HFF-Myc (cell line): ENCODE measurements around the gene SPACA7.

ENCODE experiments used
- DNase-seq: peaks from one replicate; pipeline ENCODE4 v3.0.0-alpha.2; 2011; ENCODE audit warnings: low read depth; ENCODE audit errors: extremely low read depth
- H3K4me3 ChIP-seq: replicated peaks from 2 replicates; pipeline ENCODE4 v1.5.1; 2011; ENCODE audit warnings: low read depth, mild to moderate bottlenecking, control low read depth, low read length
- TF ChIP-seq, protein P1 (sequence below): IDR thresholded peaks from 2 replicates; pipeline ENCODE4 v1.5.1; 2012; ENCODE audit warnings: mild to moderate bottlenecking, low read depth, low read length, control low read depth; ENCODE audit errors: missing control alignments

Gene SPACA7

DNA sequence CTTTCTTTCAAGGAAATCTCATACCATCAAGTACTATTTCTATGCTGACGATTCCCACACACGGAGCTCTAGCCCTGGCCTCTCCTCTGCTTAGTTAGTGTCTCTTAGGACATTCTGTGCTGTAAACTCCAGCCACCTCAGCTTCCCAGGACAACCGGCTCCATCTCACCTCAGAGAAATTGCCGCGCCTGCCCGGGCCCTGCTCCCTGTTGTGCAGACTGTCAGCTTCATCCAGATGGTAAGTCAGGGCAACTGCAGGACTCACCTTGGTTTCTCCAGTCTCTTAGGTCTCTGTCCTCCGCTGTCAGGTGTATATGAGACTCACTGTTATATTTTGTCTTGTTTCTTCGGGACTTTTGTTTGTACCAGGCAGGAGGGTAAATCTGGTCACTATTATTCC, 98.7 kb downstream of the SPACA7 start:
- no peak overlapping the region for H3K4me3 ChIP-seq
- TF ChIP-seq, protein P1, sequence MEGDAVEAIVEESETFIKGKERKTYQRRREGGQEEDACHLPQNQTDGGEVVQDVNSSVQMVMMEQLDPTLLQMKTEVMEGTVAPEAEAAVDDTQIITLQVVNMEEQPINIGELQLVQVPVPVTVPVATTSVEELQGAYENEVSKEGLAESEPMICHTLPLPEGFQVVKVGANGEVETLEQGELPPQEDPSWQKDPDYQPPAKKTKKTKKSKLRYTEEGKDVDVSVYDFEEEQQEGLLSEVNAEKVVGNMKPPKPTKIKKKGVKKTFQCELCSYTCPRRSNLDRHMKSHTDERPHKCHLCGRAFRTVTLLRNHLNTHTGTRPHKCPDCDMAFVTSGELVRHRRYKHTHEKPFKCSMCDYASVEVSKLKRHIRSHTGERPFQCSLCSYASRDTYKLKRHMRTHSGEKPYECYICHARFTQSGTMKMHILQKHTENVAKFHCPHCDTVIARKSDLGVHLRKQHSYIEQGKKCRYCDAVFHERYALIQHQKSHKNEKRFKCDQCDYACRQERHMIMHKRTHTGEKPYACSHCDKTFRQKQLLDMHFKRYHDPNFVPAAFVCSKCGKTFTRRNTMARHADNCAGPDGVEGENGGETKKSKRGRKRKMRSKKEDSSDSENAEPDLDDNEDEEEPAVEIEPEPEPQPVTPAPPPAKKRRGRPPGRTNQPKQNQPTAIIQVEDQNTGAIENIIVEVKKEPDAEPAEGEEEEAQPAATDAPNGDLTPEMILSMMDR, result no peak
- no peak for DNase-seq

DNA sequence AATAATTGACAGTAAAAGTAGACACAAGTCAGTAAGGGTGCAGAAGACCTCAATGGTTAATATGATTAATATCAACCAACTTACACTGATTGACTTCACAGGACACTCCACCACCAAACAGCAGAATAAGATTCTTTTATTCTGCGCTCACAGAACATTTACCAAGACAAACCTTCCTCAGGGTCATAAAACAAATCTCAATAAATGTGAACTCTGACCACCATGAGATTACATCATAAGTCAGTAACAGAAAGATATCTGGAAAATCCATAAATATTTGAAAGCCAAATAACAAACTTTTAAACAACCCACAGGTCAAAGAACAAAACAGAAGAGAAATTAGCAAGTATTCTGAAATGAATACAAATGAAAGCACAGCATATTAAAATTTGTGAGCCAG, 99.7 kb downstream of the SPACA7 start:
- TF ChIP-seq, protein P1, result no peak
- no peak overlapping the region for H3K4me3 ChIP-seq
- no peak for DNase-seq

DNA sequence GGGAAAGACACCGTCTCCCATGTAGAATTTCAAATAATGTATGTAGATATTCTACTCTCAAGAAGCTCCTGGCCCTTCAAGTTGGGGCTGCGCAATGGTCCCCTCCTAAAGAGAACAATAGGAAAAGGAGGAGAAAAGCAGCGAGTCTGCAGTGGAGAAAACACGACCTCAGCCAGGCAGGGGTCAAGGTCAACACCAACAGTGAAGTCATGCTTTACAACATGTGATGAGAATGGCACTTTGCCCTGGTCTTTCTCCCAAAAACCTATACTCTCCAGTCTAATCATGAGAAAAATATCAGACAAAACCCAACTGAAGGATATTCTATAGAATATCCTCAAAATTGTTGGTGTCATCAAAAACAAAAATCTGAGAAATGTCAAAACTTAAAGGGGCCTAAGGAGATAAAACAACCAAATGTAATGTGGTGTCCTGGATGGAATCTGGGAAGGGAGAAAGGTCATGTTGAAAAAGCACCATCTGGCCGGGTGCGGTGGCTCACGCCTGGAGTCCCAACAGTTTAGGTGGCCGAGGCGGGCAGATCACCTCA, 101.0 kb downstream of the SPACA7 start:
- TF ChIP-seq, protein P1, result no peak
- no peak for DNase-seq
- H3K4me3 ChIP-seq, result no peak overlapping the region

DNA sequence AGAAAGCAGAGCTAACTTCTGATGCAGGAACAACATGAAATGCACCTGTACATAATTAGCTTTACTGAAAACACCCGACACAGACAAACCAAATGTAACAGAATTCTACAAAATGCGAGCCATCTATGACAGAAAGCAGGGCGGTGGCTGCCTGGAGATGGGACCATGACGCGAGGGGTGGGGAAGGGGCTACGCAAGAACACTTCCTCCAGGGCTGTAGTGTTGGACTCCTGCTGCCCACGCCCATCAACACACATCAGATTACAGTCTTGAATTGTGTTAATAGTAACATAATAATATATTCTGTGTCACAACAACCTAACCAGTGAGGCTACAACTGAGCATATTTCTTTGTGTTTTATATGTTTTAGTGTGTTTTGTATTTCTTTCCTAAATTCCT, 103.2 kb downstream of the SPACA7 start:
- H3K4me3 ChIP-seq, result no peak overlapping the region
- TF ChIP-seq, protein P1, result no peak
- DNase-seq, result no peak

DNA sequence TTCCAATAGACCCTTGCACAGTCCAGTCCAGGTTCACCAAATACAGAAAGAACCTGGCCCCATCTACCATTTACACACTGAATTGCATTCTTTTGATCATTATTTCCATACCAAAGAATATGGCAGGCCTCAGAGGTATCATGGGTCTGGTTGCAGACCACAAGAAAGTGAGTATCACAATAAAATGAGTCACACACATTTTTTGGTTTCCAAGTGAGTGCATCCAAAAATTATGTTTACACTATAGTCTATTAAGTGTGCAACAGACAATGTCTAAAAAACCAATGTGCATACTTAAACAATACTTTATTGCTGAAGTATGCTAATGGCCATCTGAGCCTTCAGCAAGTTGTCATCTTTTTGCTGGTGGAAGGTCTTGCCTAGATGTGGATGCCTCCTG, 105.3 kb downstream of the SPACA7 start:
- no peak for DNase-seq
- no peak overlapping the region for H3K4me3 ChIP-seq
- TF ChIP-seq, protein P1, result no peak

DNA sequence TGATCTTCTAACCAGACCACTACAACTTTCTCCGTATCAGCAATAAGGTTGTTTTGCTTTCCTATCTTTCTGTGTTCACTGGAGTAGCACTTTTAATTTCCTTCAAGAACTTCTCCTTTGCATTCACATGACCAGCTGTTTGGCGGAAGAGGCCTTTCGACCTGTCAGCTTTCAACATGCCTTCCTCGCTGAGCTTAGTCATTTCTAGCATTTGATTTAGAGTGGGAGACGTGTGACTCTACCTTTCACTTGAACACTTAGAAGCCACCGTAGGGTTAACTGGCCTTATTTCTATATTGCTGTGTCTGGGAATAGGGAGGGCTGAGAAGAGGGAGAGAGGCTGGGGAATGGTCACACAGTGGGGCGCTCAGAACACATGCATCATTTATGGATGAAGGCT, 107.1 kb downstream of the SPACA7 start:
- no peak overlapping the region for H3K4me3 ChIP-seq
- TF ChIP-seq, protein P1, result no peak
- DNase-seq, result no peak
